H1 (cell line): ENCODE data around the gene HNRNPM. TPM values are rescaled to one million over a fixed set of nuclear protein-coding genes. Genes with fewer than 3 reads are reported as not detected.
"Not testable (repeated sequence)": the region's sequence is repeated elsewhere in the genome, so short reads cannot be mapped to it uniquely, and the experiment has no call there.

ENCODE experiments used
- CTCF ChIA-PET: fragments of 300-600 bp; sonication (Branson Sonifier 250); formaldehyde crosslinking; loops from one replicate; lab custom pipeline; 2021; ENCODE audit not compliant: partially characterized antibody; lab: Charles Lee
- POLR2A ChIA-PET: fragments of 300-600 bp; sonication (Branson Sonifier 250); formaldehyde crosslinking; loops from one replicate; lab custom pipeline; 2021; ENCODE audit warnings: inconsistent platforms; ENCODE audit not compliant: partially characterized antibody; lab: Charles Lee
- DNase-seq, 2 experiments: peaks; one replicate each; pipeline versions ENCODE4 v3.0.0 to v3.0.0-alpha.2; 2010 to 2022; ENCODE audit warnings: low spot score in 2 of 2, low read depth in 1 of 2, mixed read lengths in 1 of 2
- FAIRE-seq: peaks from 2 replicates; lab custom pipeline; 2011; peaks lifted over from hg19 to GRCh38; lab: Jason Lieb, UNC
- H2AFZ ChIP-seq: 2 replicates; pipeline ENCODE4 v1.8.1; 2012; ENCODE audit warnings: low read length, inconsistent platforms
- H2AK5ac ChIP-seq: 2 replicates; pipeline ENCODE4 v1.6.1; 2013; ENCODE audit warnings: low read depth, low read length
- H2BK120ac ChIP-seq: replicated peaks from 2 replicates; pipeline ENCODE3; 2013; ENCODE audit warnings: low read depth, low read length, inconsistent platforms
- H2BK12ac ChIP-seq: 2 replicates; pipeline ENCODE4 v1.6.1; 2013; ENCODE audit warnings: low read depth, low read length
- H2BK15ac ChIP-seq: 2 replicates; pipeline ENCODE4 v1.6.1; 2013; ENCODE audit warnings: low read length
- H2BK20ac ChIP-seq: 2 replicates; pipeline ENCODE4 v1.6.1; 2013; ENCODE audit warnings: low read length
- H2BK5ac ChIP-seq: 2 replicates; pipeline ENCODE4 v1.6.1; 2013; ENCODE audit warnings: low read depth, low read length
- H3K14ac ChIP-seq: 2 replicates; pipeline ENCODE4 v1.6.1; 2013; ENCODE audit warnings: inconsistent platforms; ENCODE audit not compliant: insufficient read length
- H3K18ac ChIP-seq: 2 replicates; pipeline ENCODE4 v1.6.1; 2013; ENCODE audit warnings: low read length; ENCODE audit errors: extremely low read depth
- H3K23ac ChIP-seq: 2 replicates; pipeline ENCODE4 v1.6.1; 2013; ENCODE audit warnings: inconsistent platforms; ENCODE audit not compliant: insufficient read length
- H3K23me2 ChIP-seq: 2 replicates; pipeline ENCODE4 v1.6.1; 2013; ENCODE audit warnings: low read depth, low read length
- H3K27ac ChIP-seq: 2 replicates; pipeline ENCODE4 v1.6.1; 2011; ENCODE audit warnings: low read depth, low read length, inconsistent platforms
- H3K27me3 ChIP-seq, 4 experiments: replicated peaks in 1 of 4; 1 replicate in 1 of 4; 2 replicates in 3 of 4; pipeline versions ENCODE4 v1.6.1 to v1.8.1; 2011 to 2013; ENCODE audit warnings: low read length in 3 of 4, mild to moderate bottlenecking in 3 of 4, inconsistent platforms in 2 of 4, mixed read lengths in 2 of 4, moderate library complexity in 1 of 4; ENCODE audit not compliant: control insufficient read depth in 3 of 4, insufficient read depth in 3 of 4; ENCODE audit errors: extremely low read depth in 1 of 4
- H3K36me3 ChIP-seq, 4 experiments: 2 replicates each; pipeline versions ENCODE4 v1.6.1 to v1.8.1; 2011 to 2013; ENCODE audit warnings: mild to moderate bottlenecking in 4 of 4, low read length in 3 of 4, moderate library complexity in 2 of 4, control low read depth in 1 of 4, inconsistent platforms in 1 of 4; ENCODE audit not compliant: insufficient read depth in 4 of 4, control insufficient read depth in 2 of 4
- H3K4ac ChIP-seq: replicated peaks from 2 replicates; pipeline ENCODE3; 2013; ENCODE audit warnings: low read length, low read depth, mixed read lengths, inconsistent platforms; ENCODE audit not compliant: insufficient read length
- H3K4me1 ChIP-seq, 4 experiments: replicated peaks in 1 of 4; 1 replicate in 1 of 4; 2 replicates in 3 of 4; pipeline versions ENCODE4 v1.6.1 to v1.8.1; 2011 to 2013; ENCODE audit warnings: low read length in 3 of 4, inconsistent platforms in 2 of 4, mixed read lengths in 1 of 4; ENCODE audit not compliant: insufficient read depth in 4 of 4, control insufficient read depth in 3 of 4
- H3K4me2 ChIP-seq, 2 experiments: 2 replicates each; pipeline versions ENCODE4 v1.6.1 to v1.8.1; 2011 to 2013; ENCODE audit warnings: low read depth in 2 of 2, low read length in 2 of 2, control low read depth in 1 of 2, inconsistent platforms in 1 of 2, mild to moderate bottlenecking in 1 of 2; ENCODE audit not compliant: insufficient read depth in 1 of 2
- H3K4me3 ChIP-seq, 4 experiments: fragments of 200-600, 300-600 bp in 1 of 4; sonication (generic), shearing (Covaris generic), sonication (Bioruptor Twin) in 1 of 4; 2 replicates each; pipeline versions ENCODE4 v1.5.1 to v1.8.1; 2011 to 2016; ENCODE audit warnings: low read length in 4 of 4, low read depth in 3 of 4, control low read depth in 2 of 4, inconsistent platforms in 2 of 4, mild to moderate bottlenecking in 2 of 4, mixed read lengths in 1 of 4, moderate library complexity in 1 of 4; ENCODE audit not compliant: insufficient read depth in 2 of 4; ENCODE audit errors: extremely low read depth in 1 of 4
- H3K56ac ChIP-seq: replicated peaks from 2 replicates; pipeline ENCODE3; 2013; ENCODE audit warnings: low read depth, mild to moderate bottlenecking, mixed read lengths, low read length, inconsistent platforms; ENCODE audit not compliant: insufficient read length
- H3K79me1 ChIP-seq: 2 replicates; pipeline ENCODE4 v1.6.1; 2013; ENCODE audit warnings: low read depth, low read length, control low read depth
- H3K79me2 ChIP-seq, 2 experiments: 2 replicates each; pipeline versions ENCODE4 v1.6.1 to v1.8.1; 2012 to 2013; ENCODE audit warnings: low read length in 2 of 2, mild to moderate bottlenecking in 2 of 2, inconsistent platforms in 1 of 2; ENCODE audit not compliant: insufficient read depth in 2 of 2, control insufficient read depth in 1 of 2
- H3K9ac ChIP-seq, 4 experiments: replicated peaks in 1 of 4; 1 replicate in 1 of 4; 2 replicates in 3 of 4; pipeline versions ENCODE4 v1.6.1 to v1.8.1; 2011 to 2013; ENCODE audit warnings: low read depth in 3 of 4, low read length in 3 of 4, control low read depth in 2 of 4, mild to moderate bottlenecking in 2 of 4, moderate library complexity in 2 of 4, inconsistent platforms in 1 of 4; ENCODE audit errors: extremely low read depth in 1 of 4
- H3K9me3 ChIP-seq, 2 experiments: 2 replicates each; pipeline versions ENCODE4 v1.6.1 to v1.8.1; 2012 to 2013; ENCODE audit warnings: mild to moderate bottlenecking in 2 of 2, moderate library complexity in 2 of 2, control low read depth in 1 of 2, inconsistent platforms in 1 of 2, low read depth in 1 of 2, low read length in 1 of 2, mixed read lengths in 1 of 2; ENCODE audit not compliant: insufficient read depth in 2 of 2
- H4K20me1 ChIP-seq, 2 experiments: replicated peaks in 1 of 2; 2 replicates each; pipeline versions ENCODE3 to v1.8.1; 2011 to 2013; ENCODE audit warnings: inconsistent platforms in 2 of 2, low read length in 2 of 2, mild to moderate bottlenecking in 1 of 2; ENCODE audit not compliant: insufficient read depth in 2 of 2, control insufficient read depth in 1 of 2
- H4K5ac ChIP-seq: 2 replicates; pipeline ENCODE4 v1.6.1; 2013; ENCODE audit warnings: low read length, low read depth, mixed read lengths, inconsistent platforms; ENCODE audit not compliant: insufficient read length
- H4K8ac ChIP-seq: 2 replicates; pipeline ENCODE4 v1.8.0; 2013; ENCODE audit warnings: mild to moderate bottlenecking, moderate library complexity, low read length, inconsistent platforms; ENCODE audit not compliant: insufficient read depth; ENCODE audit errors: extremely low read depth
- H4K91ac ChIP-seq: replicated peaks from 2 replicates; pipeline ENCODE3; 2013; ENCODE audit warnings: low read length, mixed read lengths, inconsistent platforms; ENCODE audit not compliant: insufficient read length
- RAD21 ChIP-seq, 2 experiments: IDR thresholded peaks in 1 of 2; conservative IDR thresholded peaks in 1 of 2; 2 replicates each; pipeline ENCODE4 v1.6.1; 2011; ENCODE audit warnings: low read depth in 2 of 2, low read length in 2 of 2, improper control_type of control experiment in 1 of 2, inconsistent platforms in 1 of 2, mild to moderate bottlenecking in 1 of 2, moderate library complexity in 1 of 2
- WGBS, 2 experiments: shearing (Covaris generic) in 1 of 2; methylation state at CpG; one replicate each; pipeline versions ENCODE4 v1.1.6 to v1.1.7; 2013 to 2015; ENCODE audit warnings: low lambda C conversion rate in 2 of 2, mixed read lengths in 2 of 2, inconsistent platforms in 1 of 2, low coverage in 1 of 2, missing lambda C conversion rate in 1 of 2; ENCODE audit not compliant: insufficient replicate concordance in 2 of 2, insufficient coverage in 1 of 2, insufficient read length in 1 of 2; ENCODE audit errors: extremely low coverage in 1 of 2, missing lambda C conversion rate in 1 of 2; 5-methylcytosine and 5-hydroxymethylcytosine counted together
- polyA plus RNA-seq, 7 experiments: library from polyadenylated mRNA; depleted of rRNA in 3 of 7; stranded (reverse) in 5 of 7; unstranded in 2 of 7; fragments of >200 nt in 5 of 7; fragments of 200-250 nt in 2 of 7; gene quantifications; 1 replicate in 5 of 7; 2 replicates in 1 of 7; 4 replicates in 1 of 7; pipeline versions ENCODE4 v1.2.1 to v1.2.3, GENCODE V29; 2011 to 2013; ENCODE audit warnings: missing spikeins in 2 of 7, mixed read lengths in 2 of 7
- total RNA-seq: library from RNA; stranded (reverse); fragmentation: NEBNext Ultra II Directional; extraction: Animal tissue kit (Norgen Biotek cat#: 25700); gene quantifications from 2 replicates; pipeline ENCODE4 v1.2.1, GENCODE V29; 2021
- TF ChIP-seq, protein P1 (sequence below), 3 experiments: IDR thresholded peaks; 1 replicate in 2 of 3; 2 replicates in 1 of 3; pipeline versions ENCODE4 v1.5.1 to v1.6.1; 2011; ENCODE audit warnings: low read length in 3 of 3, mild to moderate bottlenecking in 3 of 3, inconsistent platforms in 2 of 3, low read depth in 1 of 3, moderate library complexity in 1 of 3; ENCODE audit not compliant: insufficient read depth in 1 of 3; ENCODE audit errors: control extremely low read depth in 1 of 3

The HNRNPM gene
- total and polyA plus RNA-seq, 2 of the 8 experiments (the other 6 are each of a cell fraction or from before 2014, with no cell fraction given): 375 to 474 TPM

DNA sequence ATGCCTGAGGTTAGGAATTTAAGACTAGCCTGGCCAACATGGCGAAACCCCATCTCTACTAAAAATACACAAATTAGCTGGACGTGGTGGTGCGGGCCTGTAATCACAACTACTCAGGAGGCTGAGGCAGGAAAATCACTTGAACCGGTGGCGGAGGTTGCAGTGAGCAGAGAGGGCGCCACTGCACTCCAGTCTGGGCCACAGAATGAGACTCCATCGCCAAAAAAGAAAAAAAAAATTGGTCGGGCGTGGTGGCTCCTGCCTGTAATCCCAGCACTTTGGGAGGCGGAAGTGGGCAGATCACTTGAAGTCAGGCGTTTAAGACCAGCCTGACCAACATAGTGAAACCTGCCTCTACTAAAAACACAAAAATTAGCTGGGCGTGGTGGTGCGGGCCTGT lies 34.1 kb upstream of the HNRNPM start:
- H3K23ac ChIP-seq, H3K4me2 ChIP-seq, H2BK15ac ChIP-seq, H3K9ac ChIP-seq, H4K5ac ChIP-seq, H3K36me3 ChIP-seq, FAIRE-seq, H3K27me3 ChIP-seq, H4K8ac ChIP-seq, H2BK5ac ChIP-seq, DNase-seq, H3K27ac ChIP-seq, H3K14ac ChIP-seq, H3K56ac ChIP-seq, H3K4me3 ChIP-seq, H2BK120ac ChIP-seq, H3K23me2 ChIP-seq, H3K18ac ChIP-seq, H3K79me1 ChIP-seq, H3K4ac ChIP-seq, H2AK5ac ChIP-seq, H2AFZ ChIP-seq, H4K20me1 ChIP-seq, H4K91ac ChIP-seq, H3K9me3 ChIP-seq, H2BK12ac ChIP-seq, H3K79me2 ChIP-seq, H2BK20ac ChIP-seq, H3K4me1 ChIP-seq: not testable (repeated sequence)
- CTCF ChIA-PET: interaction anchor here (0.6 to 3.6 kb wide), 10 partner anchors 18 to 208 kb away, joined by 3 to 20 read pairs (median 3); partner anchors contain the start of gene HNRNPM
- TF ChIP-seq, protein P1, sequence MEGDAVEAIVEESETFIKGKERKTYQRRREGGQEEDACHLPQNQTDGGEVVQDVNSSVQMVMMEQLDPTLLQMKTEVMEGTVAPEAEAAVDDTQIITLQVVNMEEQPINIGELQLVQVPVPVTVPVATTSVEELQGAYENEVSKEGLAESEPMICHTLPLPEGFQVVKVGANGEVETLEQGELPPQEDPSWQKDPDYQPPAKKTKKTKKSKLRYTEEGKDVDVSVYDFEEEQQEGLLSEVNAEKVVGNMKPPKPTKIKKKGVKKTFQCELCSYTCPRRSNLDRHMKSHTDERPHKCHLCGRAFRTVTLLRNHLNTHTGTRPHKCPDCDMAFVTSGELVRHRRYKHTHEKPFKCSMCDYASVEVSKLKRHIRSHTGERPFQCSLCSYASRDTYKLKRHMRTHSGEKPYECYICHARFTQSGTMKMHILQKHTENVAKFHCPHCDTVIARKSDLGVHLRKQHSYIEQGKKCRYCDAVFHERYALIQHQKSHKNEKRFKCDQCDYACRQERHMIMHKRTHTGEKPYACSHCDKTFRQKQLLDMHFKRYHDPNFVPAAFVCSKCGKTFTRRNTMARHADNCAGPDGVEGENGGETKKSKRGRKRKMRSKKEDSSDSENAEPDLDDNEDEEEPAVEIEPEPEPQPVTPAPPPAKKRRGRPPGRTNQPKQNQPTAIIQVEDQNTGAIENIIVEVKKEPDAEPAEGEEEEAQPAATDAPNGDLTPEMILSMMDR (IDR thresholded peaks at IDR 0.05; ENCODE audit: control extremely low read depth in 1 of 3, insufficient read depth in 1 of 3, low read depth in 1 of 3, low read length in 3 of 3): peak; percentile 13 to 34 (median 19); a peak in 3 of 4 replicates
- peak in 1 of 2 experiments; percentile 9; a peak in 2 of 4 replicates for TF ChIP-seq RAD21 (IDR thresholded peaks at IDR 0.05 in 1 of 2, conservative IDR thresholded peaks at IDR 0.05 in 1 of 2; ENCODE audit: low read depth in 2 of 2, low read length in 2 of 2)
- POLR2A ChIA-PET: interaction anchor here (0.6 to 2.3 kb wide), 6 partner anchors 12 to 172 kb away, joined by 3 to 8 read pairs (median 4); partner anchors contain the start of genes ANGPTL4 and RAB11B
- WGBS, 2 experiments: 88% methylated on average over 13 of the region's 13 CpGs; no CpG with 5 or more reads in 1 of the 2 experiments
